PC-9 (cell line): ENCODE results near the gene UBE2D3.

Experiments used
- EZH2 ChIP-seq: fragments of 200-600 bp; sonication (generic); IDR thresholded peaks from 2 replicates; pipeline ENCODE4 v1.8.0; 2017; ENCODE audit warnings: antibody characterized with exemption, low read depth
- TF ChIP-seq, protein P1 (sequence below): fragments of 200-600 bp; sonication (generic); conservative IDR thresholded peaks from 2 replicates; pipeline ENCODE4 v1.6.1; 2017; ENCODE audit warnings: mixed run types, antibody characterized with exemption, mild to moderate bottlenecking, moderate library complexity

DNA sequence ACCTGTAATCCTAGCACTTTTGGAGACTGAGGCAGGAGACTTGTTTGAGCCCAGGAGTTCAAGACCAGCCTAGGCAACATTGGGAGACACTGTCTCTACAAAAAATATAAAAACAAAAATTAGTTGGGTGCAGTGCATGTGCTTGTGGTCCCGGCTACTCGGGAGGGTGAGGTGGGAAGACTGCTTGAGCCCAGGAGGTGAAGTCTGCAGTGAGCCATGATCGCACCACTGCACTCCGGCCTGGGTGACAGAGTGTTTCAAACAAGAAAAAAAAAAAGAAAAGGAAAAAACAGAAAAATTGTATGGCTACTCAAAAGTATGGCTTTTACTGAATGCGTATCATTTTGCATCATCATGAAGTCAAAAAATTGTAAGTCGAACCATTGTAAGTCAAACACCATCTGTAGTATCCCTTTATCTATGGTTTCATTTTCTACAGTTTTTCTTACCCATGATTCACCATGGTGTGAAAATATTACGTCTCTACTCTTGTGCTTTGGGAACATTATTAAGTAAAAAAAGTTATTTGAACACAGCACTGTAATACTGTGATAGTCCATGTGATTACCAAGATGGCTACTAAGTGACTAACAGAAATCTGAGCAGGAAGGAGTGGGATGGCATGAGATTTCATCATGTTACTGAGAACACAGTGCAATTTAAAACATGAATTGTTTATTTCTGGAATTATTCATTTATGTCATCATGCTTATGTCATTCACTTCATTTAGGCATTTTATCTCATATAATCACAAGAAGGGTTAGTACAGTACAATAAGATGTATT is 40.1 kb downstream of the UBE2D3 start:
- TF ChIP-seq, protein P1, sequence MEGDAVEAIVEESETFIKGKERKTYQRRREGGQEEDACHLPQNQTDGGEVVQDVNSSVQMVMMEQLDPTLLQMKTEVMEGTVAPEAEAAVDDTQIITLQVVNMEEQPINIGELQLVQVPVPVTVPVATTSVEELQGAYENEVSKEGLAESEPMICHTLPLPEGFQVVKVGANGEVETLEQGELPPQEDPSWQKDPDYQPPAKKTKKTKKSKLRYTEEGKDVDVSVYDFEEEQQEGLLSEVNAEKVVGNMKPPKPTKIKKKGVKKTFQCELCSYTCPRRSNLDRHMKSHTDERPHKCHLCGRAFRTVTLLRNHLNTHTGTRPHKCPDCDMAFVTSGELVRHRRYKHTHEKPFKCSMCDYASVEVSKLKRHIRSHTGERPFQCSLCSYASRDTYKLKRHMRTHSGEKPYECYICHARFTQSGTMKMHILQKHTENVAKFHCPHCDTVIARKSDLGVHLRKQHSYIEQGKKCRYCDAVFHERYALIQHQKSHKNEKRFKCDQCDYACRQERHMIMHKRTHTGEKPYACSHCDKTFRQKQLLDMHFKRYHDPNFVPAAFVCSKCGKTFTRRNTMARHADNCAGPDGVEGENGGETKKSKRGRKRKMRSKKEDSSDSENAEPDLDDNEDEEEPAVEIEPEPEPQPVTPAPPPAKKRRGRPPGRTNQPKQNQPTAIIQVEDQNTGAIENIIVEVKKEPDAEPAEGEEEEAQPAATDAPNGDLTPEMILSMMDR: no peak
- TF ChIP-seq EZH2: no peak
